ENCODE data around the gene LMNA.

GRCh38 chr1:156148216-156148615 is 33.7 kb downstream of the LMNA start:
- no peak for TF ChIP-seq CTCF (IDR thresholded peaks at IDR 0.05)
- no peak for TF ChIP-seq POLR2A (IDR thresholded peaks at IDR 0.05)
